H9 (cell line): ENCODE measurements around the gene YBEY. TPM values are rescaled to one million over a fixed set of nuclear protein-coding genes. Genes with fewer than 3 reads are reported as not detected.
A peak's percentile ranks its signal among the peaks of the same experiment; 100 is the strongest.

Experiments
- DNase-seq: peaks from one replicate; pipeline ENCODE4 v3.0.0-alpha.2; 2017
- H2AFZ ChIP-seq: one replicate; pipeline ENCODE4 v1.6.1; 2013; ENCODE audit warnings: mild to moderate bottlenecking, low read length, control low read depth, moderate library complexity
- H2AK5ac ChIP-seq: 2 replicates; pipeline ENCODE4 v1.6.1; 2013; ENCODE audit warnings: low read length, control low read depth, mixed read lengths; ENCODE audit not compliant: insufficient read length
- H2BK120ac ChIP-seq: one replicate; pipeline ENCODE4 v1.6.1; 2013; ENCODE audit warnings: low read depth, mild to moderate bottlenecking, low read length, control low read depth, inconsistent platforms; ENCODE audit not compliant: poor library complexity, severe bottlenecking
- H2BK12ac ChIP-seq: 2 replicates; pipeline ENCODE4 v1.6.1; 2013; ENCODE audit warnings: low read length, control low read depth, mixed read lengths, low read depth; ENCODE audit not compliant: insufficient read length
- H2BK15ac ChIP-seq: 2 replicates; pipeline ENCODE4 v1.6.1; 2013; ENCODE audit warnings: low read depth, low read length, control low read depth
- H2BK20ac ChIP-seq: one replicate; pipeline ENCODE4 v1.6.1; 2013; ENCODE audit warnings: low read depth, mild to moderate bottlenecking, low read length, control low read depth, inconsistent platforms; ENCODE audit not compliant: poor library complexity, severe bottlenecking
- H2BK5ac ChIP-seq: 2 replicates; pipeline ENCODE4 v1.6.1; 2013; ENCODE audit warnings: low read length, control low read depth, mixed read lengths; ENCODE audit not compliant: insufficient read length
- H3K14ac ChIP-seq: 2 replicates; pipeline ENCODE4 v1.6.1; 2013; ENCODE audit warnings: low read length, control low read depth; ENCODE audit not compliant: insufficient read depth
- H3K18ac ChIP-seq: 2 replicates; pipeline ENCODE4 v1.6.1; 2013; ENCODE audit warnings: low read depth, mild to moderate bottlenecking, mixed read lengths, low read length, control low read depth; ENCODE audit not compliant: insufficient read length
- H3K23ac ChIP-seq: 2 replicates; pipeline ENCODE4 v1.6.1; 2013; ENCODE audit warnings: low read length, control low read depth, mixed read lengths, low read depth; ENCODE audit not compliant: insufficient read length
- H3K23me2 ChIP-seq: 2 replicates; pipeline ENCODE4 v1.6.1; 2013; ENCODE audit warnings: low read depth, mild to moderate bottlenecking, mixed read lengths, low read length, control low read depth; ENCODE audit not compliant: insufficient read length, poor library complexity, severe bottlenecking
- H3K27ac ChIP-seq: 2 replicates; pipeline ENCODE4 v1.5.1; 2013; ENCODE audit warnings: low read length, control low read depth, mixed read lengths, low read depth; ENCODE audit not compliant: insufficient read length
- H3K27me3 ChIP-seq: 2 replicates; pipeline ENCODE4 v1.6.1; 2013; ENCODE audit warnings: low read length, control low read depth, inconsistent platforms; ENCODE audit not compliant: insufficient read depth
- H3K4ac ChIP-seq: 2 replicates; pipeline ENCODE4 v1.6.1; 2013; ENCODE audit warnings: low read depth, mild to moderate bottlenecking, control low read depth, inconsistent platforms, low read length, moderate library complexity
- H3K4me1 ChIP-seq: 2 replicates; pipeline ENCODE4 v1.6.1; 2013; ENCODE audit warnings: low read length, control low read depth, inconsistent platforms; ENCODE audit not compliant: insufficient read depth
- H3K4me2 ChIP-seq: 2 replicates; pipeline ENCODE4 v1.6.1; 2013; ENCODE audit warnings: low read length, control low read depth, mixed read lengths; ENCODE audit not compliant: insufficient read length, insufficient read depth
- H3K56ac ChIP-seq: 2 replicates; pipeline ENCODE4 v1.6.1; 2013; ENCODE audit warnings: low read depth, mild to moderate bottlenecking, mixed read lengths, low read length, control low read depth; ENCODE audit not compliant: insufficient read length
- H3K79me1 ChIP-seq: 2 replicates; pipeline ENCODE4 v1.6.1; 2013; ENCODE audit warnings: low read depth, mild to moderate bottlenecking, moderate library complexity, low read length, control low read depth, inconsistent platforms; ENCODE audit not compliant: insufficient read depth, poor library complexity, severe bottlenecking
- H3K79me2 ChIP-seq: 2 replicates; pipeline ENCODE4 v1.6.1; 2013; ENCODE audit warnings: low read length, control low read depth, inconsistent platforms; ENCODE audit not compliant: insufficient read depth
- H3K9ac ChIP-seq: 2 replicates; pipeline ENCODE4 v1.6.1; 2013; ENCODE audit warnings: low read length, control low read depth, mixed read lengths; ENCODE audit not compliant: insufficient read length; ENCODE audit errors: extremely low read depth
- H3K9me3 ChIP-seq: one replicate; pipeline ENCODE4 v1.6.1; 2013; ENCODE audit warnings: low read depth, low read length, inconsistent platforms; ENCODE audit not compliant: control insufficient read depth
- H3T11ph ChIP-seq: one replicate; pipeline ENCODE4 v1.6.1; 2013; ENCODE audit warnings: mild to moderate bottlenecking, low read length, control low read depth, inconsistent platforms
- H4K20me1 ChIP-seq: one replicate; pipeline ENCODE4 v1.6.1; 2013; ENCODE audit not compliant: control insufficient read depth, insufficient read length, insufficient read depth
- H4K5ac ChIP-seq: 2 replicates; pipeline ENCODE4 v1.6.1; 2013; ENCODE audit warnings: low read depth, mild to moderate bottlenecking, mixed read lengths, low read length, control low read depth; ENCODE audit not compliant: insufficient read length
- H4K8ac ChIP-seq: replicated peaks from 2 replicates; pipeline ENCODE4 v1.6.1; 2013; ENCODE audit warnings: low read length, control low read depth, mixed read lengths, low read depth; ENCODE audit not compliant: insufficient read length
- H4K91ac ChIP-seq: 2 replicates; pipeline ENCODE4 v1.6.1; 2013; ENCODE audit warnings: low read depth, mild to moderate bottlenecking, moderate library complexity, mixed read lengths, low read length, control low read depth; ENCODE audit not compliant: insufficient read length
- H3K27ac Mint-ChIP-seq, 3 experiments: 2 replicates in 2 of 3; 3 replicates in 1 of 3; pipeline ENCODE4 v1.8.0; 2020 to 2021; ENCODE audit warnings: mixed read lengths in 3 of 3, mild to moderate bottlenecking in 1 of 3, moderate library complexity in 1 of 3
- H3K27me3 Mint-ChIP-seq: 2 replicates; pipeline ENCODE4 v1.8.0; 2021; ENCODE audit warnings: low read depth, mild to moderate bottlenecking, moderate library complexity, mixed read lengths
- H3K36me3 Mint-ChIP-seq, 3 experiments: 2 replicates in 2 of 3; 3 replicates in 1 of 3; pipeline ENCODE4 v1.8.0; 2020 to 2021; ENCODE audit warnings: low read depth in 3 of 3, mixed read lengths in 3 of 3; ENCODE audit not compliant: insufficient read depth in 1 of 3
- H3K4me1 Mint-ChIP-seq, 2 experiments: 2 replicates each; pipeline ENCODE4 v1.8.0; 2020; ENCODE audit warnings: mixed read lengths in 2 of 2
- H3K4me3 Mint-ChIP-seq, 2 experiments: 2 replicates in 1 of 2; 3 replicates in 1 of 2; pipeline ENCODE4 v1.8.0; 2020 to 2021; ENCODE audit warnings: mild to moderate bottlenecking in 2 of 2, mixed read lengths in 2 of 2, moderate library complexity in 1 of 2
- H3K9me3 Mint-ChIP-seq, 2 experiments: 2 replicates in 1 of 2; 3 replicates in 1 of 2; pipeline ENCODE4 v1.8.0; 2020; ENCODE audit warnings: mild to moderate bottlenecking in 2 of 2, mixed read lengths in 2 of 2, moderate library complexity in 1 of 2
- WGBS: extraction: QIAGEN DNeasy Blood & Tissue Kit; methylation state at CpG from one replicate; pipeline ENCODE4 v1.1.7; 2013; ENCODE audit warnings: missing lambda C conversion rate, low lambda C conversion rate, mixed read lengths; ENCODE audit not compliant: insufficient read length; ENCODE audit errors: extremely low coverage; 5-methylcytosine and 5-hydroxymethylcytosine counted together
- total RNA-seq: library from RNA; stranded (reverse); gene quantifications from 2 replicates; pipeline ENCODE4 v1.2.1, GENCODE V29; 2021
- TF ChIP-seq, protein P1 (sequence below): fragments of 200-600 bp; sonication (generic); conservative IDR thresholded peaks from 3 replicates; pipeline ENCODE4 v1.8.0; 2021; ENCODE audit warnings: antibody characterized with exemption, mild to moderate bottlenecking

The YBEY gene
- total RNA-seq, 1 experiment from 2014 or later: 26.2 TPM

DNA sequence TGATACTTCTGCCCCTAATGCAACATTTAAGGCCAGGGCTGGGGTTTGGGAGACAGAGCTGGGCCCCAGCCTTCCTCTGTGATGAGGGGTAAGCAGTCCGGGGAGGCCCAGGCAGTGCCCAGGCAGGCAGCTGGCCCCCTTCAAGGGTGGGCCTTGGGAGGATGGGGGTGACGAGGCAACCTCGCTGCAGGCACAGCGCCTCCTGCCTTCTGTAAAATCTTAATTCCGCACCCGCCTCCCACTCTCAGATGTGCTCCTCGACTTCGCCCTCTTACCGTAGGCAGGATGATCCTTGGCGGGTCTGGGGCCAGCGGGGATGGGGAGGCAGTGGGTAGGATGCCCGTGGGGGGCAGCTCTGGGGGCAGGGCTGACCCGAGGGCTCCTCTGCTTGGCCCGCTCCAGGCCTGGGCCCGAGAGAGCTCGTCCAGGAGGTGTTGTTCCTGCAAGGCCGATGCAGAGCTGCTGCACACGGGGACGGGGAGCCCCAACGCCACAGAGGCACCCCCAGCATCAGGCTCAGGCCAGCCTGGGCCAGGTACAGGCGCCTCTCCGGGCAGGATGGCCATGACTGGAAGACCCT, 28.4 kb downstream of the YBEY start:
- no peak for DNase-seq
- Histone ChIP-seq H2BK12ac (no peak overlapping the region), H3K79me1 (no peaks in the 10 kb centered on the region), H3T11ph (no peak overlapping the region), H2AK5ac (no peak overlapping the region), H2BK15ac (no peak overlapping the region), H4K91ac (no peak overlapping the region), H3K9me3 (no peaks in the 10 kb centered on the region), H2AFZ (no peak overlapping the region), H3K23me2 (no peaks in the 10 kb centered on the region), H3K9ac (no peak overlapping the region), H3K27ac (no peak overlapping the region), H4K5ac (no peak overlapping the region), H3K23ac (no peak overlapping the region), H2BK120ac (no peak overlapping the region), H3K4me1 (no peaks in the 10 kb centered on the region; the same call in 1 of the 2 replicates), H3K4ac (no peak overlapping the region), H3K18ac (no peak overlapping the region), H3K27me3 (no peaks in the 10 kb centered on the region), H2BK20ac (no peak overlapping the region), H3K79me2 (no peaks in the 10 kb centered on the region), H3K4me2 (no peak overlapping the region), H4K8ac (no peak overlapping the region), H3K56ac (no peak overlapping the region), H3K14ac (no peak overlapping the region), H4K20me1 (no peaks in the 10 kb centered on the region), H2BK5ac (no peak overlapping the region)
- Mint-ChIP-seq H3K4me1 (peaks cover 13 to 14% of the 10 kb centered on the region in 2 experiments), H3K9me3 (no peaks in the 10 kb centered on the region), H3K27me3 (no peaks in the 10 kb centered on the region), H3K27ac (no peak overlapping the region; a peak in 1 of 7 replicates), H3K36me3 (peaks cover 9 to 31% (median 25%) of the 10 kb centered on the region in 3 experiments; a peak in 6 of 7 replicates), H3K4me3 (no peak overlapping the region)
- TF ChIP-seq, protein P1, sequence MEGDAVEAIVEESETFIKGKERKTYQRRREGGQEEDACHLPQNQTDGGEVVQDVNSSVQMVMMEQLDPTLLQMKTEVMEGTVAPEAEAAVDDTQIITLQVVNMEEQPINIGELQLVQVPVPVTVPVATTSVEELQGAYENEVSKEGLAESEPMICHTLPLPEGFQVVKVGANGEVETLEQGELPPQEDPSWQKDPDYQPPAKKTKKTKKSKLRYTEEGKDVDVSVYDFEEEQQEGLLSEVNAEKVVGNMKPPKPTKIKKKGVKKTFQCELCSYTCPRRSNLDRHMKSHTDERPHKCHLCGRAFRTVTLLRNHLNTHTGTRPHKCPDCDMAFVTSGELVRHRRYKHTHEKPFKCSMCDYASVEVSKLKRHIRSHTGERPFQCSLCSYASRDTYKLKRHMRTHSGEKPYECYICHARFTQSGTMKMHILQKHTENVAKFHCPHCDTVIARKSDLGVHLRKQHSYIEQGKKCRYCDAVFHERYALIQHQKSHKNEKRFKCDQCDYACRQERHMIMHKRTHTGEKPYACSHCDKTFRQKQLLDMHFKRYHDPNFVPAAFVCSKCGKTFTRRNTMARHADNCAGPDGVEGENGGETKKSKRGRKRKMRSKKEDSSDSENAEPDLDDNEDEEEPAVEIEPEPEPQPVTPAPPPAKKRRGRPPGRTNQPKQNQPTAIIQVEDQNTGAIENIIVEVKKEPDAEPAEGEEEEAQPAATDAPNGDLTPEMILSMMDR: peak; percentile 38; the same call in 2 of the 3 replicates
- WGBS: no CpG with 5 or more reads among the region's 22 CpGs
